ENCODE data around the gene PICK1.

DNA sequence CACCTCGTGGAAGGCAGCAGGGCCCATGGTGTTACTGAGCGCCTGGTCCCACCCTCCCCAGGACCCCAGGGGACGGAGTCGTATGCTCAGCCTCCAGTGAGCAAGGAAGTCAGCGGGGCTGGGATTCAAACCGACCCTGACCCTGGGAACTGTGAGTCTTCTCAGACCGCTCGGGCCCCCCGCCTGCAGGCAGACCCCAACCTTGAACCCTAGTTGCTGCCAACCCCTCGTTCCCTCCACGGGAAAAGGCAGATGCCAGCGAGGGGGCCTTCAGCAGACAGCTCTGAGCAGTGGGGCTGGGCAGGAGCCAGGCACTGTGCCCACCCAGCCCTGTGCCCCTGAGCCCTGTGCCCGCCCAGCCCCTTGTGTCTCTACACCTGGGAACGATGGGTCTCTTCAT lies 20.4 kb downstream of the PICK1 start:
- TF ChIP-seq, protein P1, sequence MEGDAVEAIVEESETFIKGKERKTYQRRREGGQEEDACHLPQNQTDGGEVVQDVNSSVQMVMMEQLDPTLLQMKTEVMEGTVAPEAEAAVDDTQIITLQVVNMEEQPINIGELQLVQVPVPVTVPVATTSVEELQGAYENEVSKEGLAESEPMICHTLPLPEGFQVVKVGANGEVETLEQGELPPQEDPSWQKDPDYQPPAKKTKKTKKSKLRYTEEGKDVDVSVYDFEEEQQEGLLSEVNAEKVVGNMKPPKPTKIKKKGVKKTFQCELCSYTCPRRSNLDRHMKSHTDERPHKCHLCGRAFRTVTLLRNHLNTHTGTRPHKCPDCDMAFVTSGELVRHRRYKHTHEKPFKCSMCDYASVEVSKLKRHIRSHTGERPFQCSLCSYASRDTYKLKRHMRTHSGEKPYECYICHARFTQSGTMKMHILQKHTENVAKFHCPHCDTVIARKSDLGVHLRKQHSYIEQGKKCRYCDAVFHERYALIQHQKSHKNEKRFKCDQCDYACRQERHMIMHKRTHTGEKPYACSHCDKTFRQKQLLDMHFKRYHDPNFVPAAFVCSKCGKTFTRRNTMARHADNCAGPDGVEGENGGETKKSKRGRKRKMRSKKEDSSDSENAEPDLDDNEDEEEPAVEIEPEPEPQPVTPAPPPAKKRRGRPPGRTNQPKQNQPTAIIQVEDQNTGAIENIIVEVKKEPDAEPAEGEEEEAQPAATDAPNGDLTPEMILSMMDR (IDR thresholded peaks at IDR 0.05), result no peak
- TF ChIP-seq ZFX (IDR thresholded peaks at IDR 0.05; ENCODE audit: borderline replicate concordance), result no peak

Data from 22Rv1 (cell line).